Measurements from ENCODE around the gene MNX1.

Gene MNX1

DNA sequence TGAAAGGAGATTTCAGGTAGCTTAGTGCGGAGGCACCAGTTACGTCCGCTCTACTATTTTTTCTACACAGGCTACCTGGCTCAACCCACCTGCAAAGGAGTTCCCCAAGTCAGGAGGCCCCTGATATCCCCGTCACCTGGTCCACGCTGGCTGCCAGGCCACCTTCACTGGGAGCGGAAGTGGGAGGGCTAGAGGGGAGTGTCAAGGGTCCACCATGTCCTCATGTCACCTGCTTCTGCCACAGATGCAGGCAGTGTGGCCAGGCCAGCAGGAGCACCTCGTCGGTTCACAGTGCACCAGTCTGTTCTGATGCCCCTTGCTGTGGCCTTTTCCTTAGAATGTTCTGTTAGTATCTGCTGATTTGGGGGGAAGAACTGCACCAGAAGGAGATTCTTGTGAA, 44.1 kb downstream of the MNX1 start:
- DNase-seq = no peak

DNA sequence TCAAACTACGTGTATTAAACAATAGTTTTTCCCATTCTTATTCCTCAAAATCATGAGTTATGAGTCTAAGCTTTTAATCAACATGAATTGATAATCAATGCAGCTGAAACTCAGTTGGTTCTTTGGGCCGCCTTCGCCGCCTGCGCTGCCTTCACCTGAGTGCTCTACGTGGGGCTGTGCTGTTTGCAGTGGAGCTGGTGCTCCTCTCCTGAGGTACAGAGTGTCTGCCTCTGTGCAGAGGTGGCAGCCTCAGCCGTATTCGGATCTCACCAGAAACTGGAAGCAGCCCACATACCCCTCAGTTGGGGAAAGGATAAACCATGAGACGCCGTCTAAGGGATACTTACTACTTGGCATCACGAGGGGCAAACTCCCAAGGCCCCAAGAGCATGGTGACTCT, 45.5 kb downstream of the MNX1 start:
- no peak for DNase-seq

DNA sequence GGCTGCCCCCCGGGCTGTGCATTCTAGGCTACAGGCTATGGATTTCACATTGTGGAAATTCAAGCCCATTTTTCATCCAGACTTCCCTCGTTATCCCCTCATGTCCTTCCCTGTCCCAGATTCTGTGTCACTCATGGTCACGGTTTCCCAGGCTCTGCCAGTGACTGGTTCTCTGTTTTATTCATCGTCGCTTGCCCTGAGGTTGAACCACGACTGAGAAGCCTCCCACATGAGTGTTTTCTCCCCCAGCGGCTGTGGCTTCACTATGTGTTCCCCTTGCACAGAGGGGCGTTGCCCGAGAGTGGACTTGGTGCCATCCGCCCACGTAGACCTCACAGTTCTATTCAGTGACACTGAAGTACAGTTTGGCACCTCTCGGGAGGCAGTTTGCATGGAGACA, 47.0 kb downstream of the MNX1 start:
- no peak for DNase-seq

DNA sequence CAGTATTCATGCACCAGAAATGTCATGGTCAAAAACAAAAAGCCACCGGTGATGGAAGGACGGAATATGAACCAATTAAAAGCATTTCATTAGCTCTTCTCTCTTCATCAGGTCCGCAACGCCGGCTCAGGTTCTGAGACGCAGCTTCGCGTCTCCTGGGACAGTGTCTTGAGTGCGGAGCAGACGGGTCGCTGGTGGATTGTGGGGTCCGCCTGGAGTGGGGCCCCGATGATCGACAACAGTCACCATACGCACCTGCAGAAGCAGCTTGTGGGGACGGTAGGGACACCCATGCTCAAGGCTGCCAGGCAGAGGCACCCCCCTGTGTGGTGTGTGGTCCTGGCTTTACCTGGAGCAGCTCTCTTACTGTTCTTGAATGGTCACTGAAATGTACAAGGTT, 47.6 kb downstream of the MNX1 start:
- DNase-seq = no peak

DNA sequence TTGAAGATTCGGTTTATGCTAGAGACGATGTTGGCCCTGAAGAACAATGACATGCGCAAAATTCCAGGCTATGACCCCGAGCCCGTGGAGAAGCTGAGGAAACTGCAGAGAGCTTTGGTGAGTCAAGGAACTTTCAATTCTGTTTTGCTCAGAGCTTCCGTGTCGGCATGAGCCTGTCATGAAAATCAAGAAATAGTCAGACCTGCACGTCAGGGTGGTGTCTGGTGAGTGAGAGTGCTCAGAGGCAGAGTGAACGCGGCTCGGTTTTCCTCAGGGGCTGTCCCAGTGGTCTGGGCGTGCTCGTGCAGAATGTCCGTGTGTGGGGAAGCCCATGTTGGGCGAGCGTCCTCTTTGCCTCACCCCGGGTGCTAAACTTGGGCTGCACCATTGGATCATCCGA, 48.3 kb downstream of the MNX1 start:
- DNase-seq = no peak

DNA sequence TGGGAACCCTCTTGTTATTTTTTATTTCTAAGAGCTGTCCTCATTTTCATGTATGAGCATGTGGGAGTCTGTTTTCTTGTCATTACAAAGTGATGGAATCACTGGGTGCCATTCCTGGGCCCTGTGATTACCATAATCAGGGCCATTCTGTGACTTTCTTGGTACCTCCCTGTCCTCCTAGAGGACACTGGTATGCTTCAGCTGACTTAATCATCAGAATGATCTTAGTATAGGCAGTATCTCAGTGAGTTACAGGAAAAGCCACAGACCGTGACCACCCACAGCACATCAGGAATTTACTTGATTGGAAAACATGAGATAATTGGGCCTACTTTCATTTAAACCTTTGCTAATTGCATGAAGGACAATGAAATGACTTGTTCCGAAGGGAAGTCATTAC, 53.7 kb downstream of the MNX1 start:
- no peak for DNase-seq

DNA sequence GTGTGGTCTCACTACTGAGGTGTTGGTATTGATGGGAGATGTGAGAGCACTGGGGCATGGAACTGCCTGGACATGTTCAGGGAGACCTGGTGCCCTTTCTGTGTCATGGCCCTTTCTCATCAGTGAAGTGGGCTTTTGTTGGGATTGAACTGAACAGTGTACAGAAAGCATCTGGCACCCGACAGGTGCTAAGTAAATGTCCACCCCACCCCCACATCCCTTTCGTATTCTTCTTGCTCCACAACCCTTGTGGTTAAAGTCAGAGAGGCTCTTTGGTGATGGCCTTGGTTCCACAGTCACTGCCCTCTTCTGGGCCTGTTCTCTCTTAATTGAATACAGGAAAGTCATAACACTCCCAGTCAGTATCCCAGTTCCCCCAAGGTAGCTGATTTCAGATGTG, 55.5 kb downstream of the MNX1 start:
- DNase-seq = no peak

Measured in GDM1 (cell line).